NB4 (cell line): ENCODE measurements around the gene NUAK2.

Experiments
- CTCF ChIP-seq: IDR thresholded peaks from one replicate; pipeline ENCODE4 v1.5.1; 2012; ENCODE audit warnings: low read depth, low read length
- MAX ChIP-seq: IDR thresholded peaks from 2 replicates; pipeline ENCODE4 v1.6.1; 2011; ENCODE audit warnings: low read depth, low read length
- MYC ChIP-seq: IDR thresholded peaks from 2 replicates; pipeline ENCODE4 v1.6.1; 2011; ENCODE audit warnings: low read depth, low read length
- POLR2A ChIP-seq: IDR thresholded peaks from 2 replicates; pipeline ENCODE4 v1.6.1; 2011; ENCODE audit warnings: mild to moderate bottlenecking; ENCODE audit not compliant: insufficient read length; ENCODE audit errors: extremely low read depth

- TF ChIP-seq CTCF (no peak), POLR2A (no peak), MYC (no peak), MAX (no peak)
These were observed 19.5 kb downstream of the NUAK2 start for GRCh38 chr1:205301842-205302588.
